Lower leg skin (tissue), 3 donors: ENCODE data around the gene MEGF6.

Experiments
- POLR2A ChIP-seq, 2 donors: fragments of 450-650 bp; IDR thresholded peaks; one replicate each; pipeline ENCODE4 v1.6.1; 2016 to 2017; ENCODE audit warnings: antibody characterized with exemption in 2 of 2, mild to moderate bottlenecking in 1 of 2, moderate library complexity in 1 of 2
- TF ChIP-seq, protein P1 (sequence below), 3 donors: fragments of 450-650 bp; IDR thresholded peaks; one replicate each; pipeline ENCODE4 v1.5.1; 2016; ENCODE audit warnings: antibody characterized with exemption in 3 of 3, mild to moderate bottlenecking in 3 of 3, moderate library complexity in 2 of 3

DNA sequence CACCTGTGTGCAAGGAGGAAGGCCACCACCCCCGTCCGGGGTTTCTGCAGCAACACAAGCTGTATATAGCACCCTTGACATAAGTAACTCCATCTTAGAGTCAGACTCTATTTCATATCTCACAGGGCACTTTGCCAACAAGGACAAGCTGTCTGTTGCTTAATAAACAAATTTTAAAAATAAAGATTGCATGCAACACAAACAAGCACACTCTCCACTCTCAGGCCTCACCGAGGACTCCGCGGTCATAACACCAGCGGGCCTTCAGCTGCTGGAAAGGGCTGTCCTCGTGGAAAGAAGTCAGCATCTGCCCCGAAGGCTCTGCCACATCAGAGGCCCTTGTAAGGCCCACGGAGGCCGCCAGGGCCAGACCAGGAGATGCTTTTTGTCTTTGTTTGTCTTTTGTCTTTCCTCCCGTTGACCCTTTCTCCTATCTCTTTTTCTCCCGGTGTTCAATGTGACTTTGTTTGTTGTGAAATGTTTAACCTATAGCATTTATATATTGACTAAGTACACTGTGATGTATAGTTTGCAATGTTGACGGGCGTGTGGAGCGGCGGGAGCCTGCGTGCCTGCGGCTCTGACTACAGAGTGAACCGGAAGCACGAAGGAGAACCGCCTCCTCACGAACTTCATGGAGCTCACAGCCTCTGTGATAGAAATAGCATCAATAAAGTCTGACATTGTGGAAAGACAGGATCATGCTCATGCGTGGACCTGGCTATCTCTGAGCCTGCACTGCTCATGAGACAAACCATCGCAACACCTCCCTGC is 24.1 kb downstream of the MEGF6 start:
- TF ChIP-seq, protein P1, sequence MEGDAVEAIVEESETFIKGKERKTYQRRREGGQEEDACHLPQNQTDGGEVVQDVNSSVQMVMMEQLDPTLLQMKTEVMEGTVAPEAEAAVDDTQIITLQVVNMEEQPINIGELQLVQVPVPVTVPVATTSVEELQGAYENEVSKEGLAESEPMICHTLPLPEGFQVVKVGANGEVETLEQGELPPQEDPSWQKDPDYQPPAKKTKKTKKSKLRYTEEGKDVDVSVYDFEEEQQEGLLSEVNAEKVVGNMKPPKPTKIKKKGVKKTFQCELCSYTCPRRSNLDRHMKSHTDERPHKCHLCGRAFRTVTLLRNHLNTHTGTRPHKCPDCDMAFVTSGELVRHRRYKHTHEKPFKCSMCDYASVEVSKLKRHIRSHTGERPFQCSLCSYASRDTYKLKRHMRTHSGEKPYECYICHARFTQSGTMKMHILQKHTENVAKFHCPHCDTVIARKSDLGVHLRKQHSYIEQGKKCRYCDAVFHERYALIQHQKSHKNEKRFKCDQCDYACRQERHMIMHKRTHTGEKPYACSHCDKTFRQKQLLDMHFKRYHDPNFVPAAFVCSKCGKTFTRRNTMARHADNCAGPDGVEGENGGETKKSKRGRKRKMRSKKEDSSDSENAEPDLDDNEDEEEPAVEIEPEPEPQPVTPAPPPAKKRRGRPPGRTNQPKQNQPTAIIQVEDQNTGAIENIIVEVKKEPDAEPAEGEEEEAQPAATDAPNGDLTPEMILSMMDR (IDR thresholded peaks at IDR 0.05), result no peak
- TF ChIP-seq POLR2A (IDR thresholded peaks at IDR 0.05), result no peak
